GM19467 (cell line): ENCODE measurements around the gene CLDN19.

Source experiments
- ATAC-seq: cut with Tn5 transposase; IDR thresholded peaks from one replicate; pipeline ENCODE4 v1.9.1; 2021; ENCODE audit warnings: mild to moderate bottlenecking, moderate library complexity; ENCODE audit not compliant: unreplicated experiment

The CLDN19 gene

GRCh38 chr1:42739753-42740700 lies at the start of gene CLDN19:
TSS of gene CLDN19 (minus strand) at chr1:42740236. CDS start at chr1:42740063, 173 bp downstream.
- no peak for ATAC-seq

- no peak for ATAC-seq
Measured at GRCh38 chr1:42788021-42788420, 48.0 kb upstream of the CLDN19 start.

GRCh38 chr1:42786097-42786496 lies 46.1 kb upstream of the CLDN19 start:
- ATAC-seq = no peak

- no peak for ATAC-seq
Measured at GRCh38 chr1:42784946-42785693, 45.1 kb upstream of the CLDN19 start, which contains the start of gene TMEM269. TSS of gene TMEM269 (plus strand) at chr1:42784991. CDS start at chr1:42789894, 4,903 bp downstream.

- ATAC-seq = no peak
Measured at GRCh38 chr1:42784547-42784945, 44.5 kb upstream of the CLDN19 start.

GRCh38 chr1:42783092-42783491 lies 43.1 kb upstream of the CLDN19 start:
- ATAC-seq = no peak

GRCh38 chr1:42780176-42780575 lies 40.1 kb upstream of the CLDN19 start:
- no peak for ATAC-seq

GRCh38 chr1:42779725-42780124 lies 39.7 kb upstream of the CLDN19 start:
- no peak for ATAC-seq

- no peak for ATAC-seq
Measured at GRCh38 chr1:42777852-42778251, 37.8 kb upstream of the CLDN19 start.

GRCh38 chr1:42776502-42776901 lies 36.5 kb upstream of the CLDN19 start:
- ATAC-seq = no peak

- ATAC-seq = no peak
Measured at GRCh38 chr1:42774928-42775526, 35.0 kb upstream of the CLDN19 start.

- no peak for ATAC-seq
Measured at GRCh38 chr1:42773420-42773819, 33.4 kb upstream of the CLDN19 start.

- no peak for ATAC-seq
Measured at GRCh38 chr1:42769811-42770210, 29.8 kb upstream of the CLDN19 start.

GRCh38 chr1:42768172-42768571 lies 28.1 kb upstream of the CLDN19 start:
- no peak for ATAC-seq

- ATAC-seq = peak; percentile 16
Measured at GRCh38 chr1:42767510-42768000, 27.5 kb upstream of the CLDN19 start.

GRCh38 chr1:42766741-42767509 lies 26.9 kb upstream of the CLDN19 start, which contains the start of the genes C1orf50 and P3H1:
TSS of gene C1orf50 (plus strand) at chr1:42767249. CDS start at chr1:42767312, 63 bp downstream.
TSS of gene P3H1 (minus strand) at chr1:42767028. CDS start at chr1:42766971, 57 bp downstream.
- ATAC-seq = peak; percentile 92

GRCh38 chr1:42765832-42766740 lies 26.1 kb upstream of the CLDN19 start:
- peak; percentile 24 for ATAC-seq

GRCh38 chr1:42765269-42765668 lies 25.2 kb upstream of the CLDN19 start:
- ATAC-seq = no peak

GRCh38 chr1:42762269-42762668 lies 22.2 kb upstream of the CLDN19 start:
- ATAC-seq = no peak
